PFSK-1 (cell line): ENCODE measurements around the gene MRPL20.

Source experiments
- POLR2AphosphoS5 ChIP-seq: IDR thresholded peaks from 2 replicates; pipeline ENCODE4 v1.6.1; 2012; ENCODE audit warnings: low read depth, mild to moderate bottlenecking, control low read depth, low read length, moderate library complexity
- REST ChIP-seq, 2 experiments: IDR thresholded peaks; 2 replicates each; pipeline versions ENCODE4 v1.6.1 to v1.8.0; 2011 to 2012; ENCODE audit warnings: low read depth in 2 of 2, low read length in 2 of 2, control low read depth in 1 of 2, inconsistent platforms in 1 of 2, mild to moderate bottlenecking in 1 of 2, moderate library complexity in 1 of 2; ENCODE audit not compliant: insufficient read depth in 1 of 2
- SIN3A ChIP-seq: IDR thresholded peaks from 2 replicates; pipeline ENCODE4 v1.6.1; 2012; ENCODE audit warnings: mild to moderate bottlenecking, low read length, moderate library complexity, borderline replicate concordance; ENCODE audit not compliant: insufficient read depth
- TAF1 ChIP-seq: IDR thresholded peaks from 2 replicates; pipeline ENCODE4 v1.6.1; 2012; ENCODE audit warnings: low read length, control low read depth, borderline replicate concordance; ENCODE audit not compliant: insufficient read depth

GRCh38 chr1:1391225-1391624 lies 15.9 kb downstream of the MRPL20 start:
- no peak for TF ChIP-seq POLR2AphosphoS5
- TF ChIP-seq SIN3A: no peak
- no peak for TF ChIP-seq TAF1
- no peak for TF ChIP-seq REST (IDR thresholded peaks at IDR 0.05; ENCODE audit: insufficient read depth in 1 of 2, low read depth in 2 of 2, low read length in 2 of 2)
